Stimulated activated CD4-positive, alpha-beta T cell treated with anti-CD3 and anti-CD28 coated beads, Interleukin-15, amount 100 ng/mL, for 1 hour (primary cell): ENCODE results near the gene APBA2.

Experiments used
- DNase-seq, 2 donors: peaks; one replicate each; pipeline ENCODE4 v3.0.0-alpha.2; 2020; ENCODE audit warnings: low read depth in 1 of 2, low spot score in 1 of 2

Gene APBA2

DNA sequence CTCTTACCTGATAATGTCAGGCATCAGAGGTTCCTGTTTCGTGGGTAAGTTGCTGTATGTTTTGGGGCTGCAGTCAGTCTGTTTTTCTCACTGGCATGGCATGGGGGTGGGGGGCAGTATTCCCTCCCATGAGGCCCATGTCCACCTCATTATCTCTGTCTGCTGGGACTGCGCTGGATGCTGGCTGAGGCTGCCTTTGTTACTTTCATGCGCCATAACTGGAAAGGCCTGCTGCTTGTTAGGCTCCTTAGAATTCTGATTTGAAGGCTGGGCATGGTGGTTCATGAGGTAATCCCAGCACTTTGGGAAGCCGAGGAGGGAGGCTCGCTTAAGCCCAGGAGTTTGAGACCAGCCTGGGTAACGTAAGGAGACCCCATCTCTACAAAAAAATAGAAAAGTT is 9.8 kb downstream of the APBA2 start:
- no peak for DNase-seq

DNA sequence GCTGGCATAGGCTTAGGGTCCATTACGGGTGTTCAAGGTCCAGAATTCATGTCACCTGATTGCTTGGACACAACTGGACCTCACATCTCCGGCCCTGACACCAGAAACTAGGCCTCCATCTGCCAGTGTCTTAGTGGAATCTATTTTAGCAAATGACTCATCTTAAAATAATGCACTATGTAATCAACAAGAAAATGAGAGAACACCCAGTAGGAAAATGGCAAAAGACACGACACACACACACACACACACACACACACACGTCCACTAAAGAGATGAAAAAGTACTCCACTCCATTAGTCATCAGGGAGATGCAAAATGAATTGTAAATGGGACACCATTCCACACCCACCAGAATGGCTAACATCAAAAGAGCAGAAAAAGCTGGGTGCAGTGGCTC is 11.2 kb downstream of the APBA2 start:
- no peak for DNase-seq

DNA sequence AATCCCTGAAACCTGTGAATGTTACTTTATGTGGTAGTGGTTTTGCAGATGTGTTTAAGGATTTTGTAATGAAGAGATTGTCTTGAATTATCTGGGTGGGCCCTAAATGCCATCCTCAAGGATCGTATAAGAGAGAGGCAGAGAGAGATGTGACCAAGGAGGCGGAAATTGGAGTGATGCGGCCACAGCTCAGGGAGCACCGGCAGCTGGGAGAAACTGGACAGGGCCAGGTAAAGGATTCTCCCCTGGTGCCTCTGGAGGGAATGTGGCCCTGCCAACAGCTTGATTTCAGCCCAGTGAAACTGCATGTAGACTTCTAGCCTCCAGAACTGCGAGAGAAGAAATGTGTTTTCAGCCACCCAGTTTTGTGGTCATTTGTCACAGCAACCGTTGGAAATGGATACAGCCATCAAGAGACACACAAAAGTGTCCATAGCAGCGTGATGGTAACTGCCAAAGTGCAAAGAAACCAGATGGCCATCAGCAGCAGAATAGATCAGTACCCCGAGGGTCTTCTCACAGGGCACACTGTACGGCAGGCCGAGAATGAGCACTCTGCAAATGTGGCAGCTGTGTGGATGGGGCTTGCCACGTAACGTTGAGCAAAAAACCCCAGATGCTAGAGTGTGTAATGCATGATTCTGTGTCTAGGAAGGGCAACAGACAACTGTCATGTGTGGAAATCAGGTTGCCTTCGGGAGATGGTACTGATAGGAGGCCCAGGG is 12.2 kb downstream of the APBA2 start:
- no peak for DNase-seq

DNA sequence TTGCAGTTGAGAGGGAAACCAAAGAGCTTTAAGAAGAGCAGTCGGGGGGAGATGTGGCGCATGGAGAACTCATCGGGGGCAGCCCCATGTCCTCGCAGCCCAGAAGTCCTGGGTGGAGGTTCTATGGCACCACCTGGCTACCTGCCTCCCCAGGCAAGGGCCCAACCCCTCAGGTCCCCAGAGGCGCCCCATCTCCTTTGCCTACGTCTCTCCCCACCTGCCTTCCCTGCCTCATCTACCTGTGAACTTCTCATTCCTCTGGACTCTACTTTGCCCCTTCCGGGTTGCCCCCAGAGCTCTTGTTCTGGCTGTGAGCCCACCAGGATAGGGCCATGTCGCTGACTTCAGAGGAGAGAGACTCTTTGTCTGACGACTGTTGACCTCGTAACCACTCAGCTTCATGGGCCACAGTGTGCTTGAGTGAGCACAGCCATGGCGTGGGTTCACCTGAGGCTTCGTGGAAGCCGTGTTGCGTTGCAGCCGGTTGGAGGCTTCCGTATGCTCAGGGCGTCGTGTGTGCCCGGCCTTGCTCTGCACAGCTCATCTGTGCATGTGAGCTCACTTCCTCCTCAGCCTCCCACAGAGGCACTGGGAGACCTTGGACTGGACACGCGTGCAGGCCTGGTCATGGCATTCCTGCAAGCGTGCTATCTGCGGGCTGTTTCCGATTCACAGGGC is 13.4 kb downstream of the APBA2 start:
- no peak for DNase-seq

DNA sequence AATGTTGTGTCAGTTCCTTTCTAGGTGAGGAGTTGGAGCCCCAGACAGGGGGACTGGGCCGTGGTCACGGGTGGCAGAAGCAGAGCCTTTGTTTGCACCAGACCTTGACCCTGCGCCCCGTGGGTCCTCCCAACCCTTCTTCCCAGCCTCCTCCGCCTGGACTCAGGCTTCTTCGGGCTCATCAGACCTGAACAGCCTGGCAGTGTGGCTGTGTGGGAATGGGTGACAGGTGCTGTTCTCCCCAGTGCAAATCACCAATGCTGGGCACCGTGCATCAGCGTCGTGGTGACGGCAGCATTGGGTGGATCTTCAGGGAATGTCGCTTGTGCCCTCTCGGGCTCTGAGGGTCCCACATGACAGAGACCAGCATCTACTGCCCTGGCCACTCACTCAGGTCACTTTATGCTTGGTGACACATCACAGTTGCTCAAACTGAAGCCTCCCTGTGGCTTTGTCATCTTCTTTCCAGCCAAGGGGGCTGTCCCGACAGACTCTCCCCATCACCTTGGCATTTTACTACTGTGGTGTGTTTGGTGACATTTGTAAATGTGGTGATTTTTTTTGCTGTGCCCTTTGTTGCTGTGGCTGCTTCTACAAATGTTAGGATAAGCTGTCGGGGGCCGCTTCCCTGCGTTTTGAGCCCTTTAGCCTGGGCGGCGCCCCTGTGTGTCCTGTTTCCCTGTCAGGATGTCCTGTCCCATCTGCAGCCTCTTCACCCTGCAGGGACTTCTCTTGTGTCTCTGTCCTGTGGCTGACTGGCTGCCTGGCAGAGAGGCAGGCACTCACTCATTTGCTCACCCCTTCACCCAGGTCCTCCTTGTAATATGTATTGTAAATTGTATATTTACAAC is 14.5 kb downstream of the APBA2 start:
- no peak for DNase-seq

DNA sequence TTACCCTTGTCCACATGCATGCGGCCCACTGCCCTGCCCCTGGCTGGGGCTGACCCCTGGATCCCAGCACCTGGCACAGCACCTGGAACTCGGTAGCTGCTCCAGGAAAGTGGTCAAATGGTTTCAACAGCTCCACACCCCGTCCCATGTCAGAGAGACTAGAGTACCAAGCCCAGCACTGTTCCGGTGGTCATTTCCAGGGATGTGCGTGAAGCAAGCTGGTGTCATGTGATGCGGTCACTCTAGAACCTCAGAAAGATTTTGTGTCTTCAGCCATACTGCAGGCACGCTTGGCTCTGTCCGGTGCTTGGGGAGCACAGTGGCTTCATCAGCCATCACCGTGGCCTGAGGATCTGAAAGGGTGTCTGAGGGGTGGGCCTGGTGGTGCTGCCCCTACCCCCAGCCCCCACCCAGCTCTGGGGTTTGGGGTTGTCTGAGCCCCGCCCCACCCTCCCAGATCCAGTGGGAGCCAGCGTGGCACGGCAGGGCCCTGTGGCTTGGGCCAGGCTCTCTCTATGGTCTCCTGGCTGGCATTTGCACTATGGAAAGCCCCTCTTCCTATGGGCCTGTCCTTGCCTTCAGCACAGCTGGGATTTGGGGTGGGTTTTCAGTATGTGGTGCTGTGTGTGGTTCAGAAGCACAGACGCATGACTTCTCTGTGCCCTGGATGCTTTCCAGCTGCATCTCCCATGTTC is 15.3 kb downstream of the APBA2 start:
- DNase-seq, result no peak

DNA sequence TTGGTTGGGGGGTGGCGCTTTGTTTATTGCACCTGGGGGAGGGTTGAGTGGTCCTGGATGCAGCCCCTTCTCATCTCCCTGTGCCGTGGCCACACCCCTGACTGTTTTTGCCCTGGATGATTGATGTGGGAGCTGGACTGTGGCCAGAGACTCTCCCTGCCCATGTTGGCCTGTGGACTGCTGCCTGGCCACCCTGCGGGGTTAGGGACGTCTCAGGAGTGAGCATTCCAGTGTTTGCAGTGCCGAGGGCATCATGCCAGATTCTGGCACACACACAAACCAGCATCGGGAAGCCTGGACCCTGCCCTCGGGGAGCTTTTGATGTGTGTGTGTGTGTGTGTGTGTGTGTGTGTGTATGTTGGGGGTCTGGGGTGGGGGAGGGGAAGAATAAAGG is 15.8 kb downstream of the APBA2 start:
- no peak for DNase-seq

DNA sequence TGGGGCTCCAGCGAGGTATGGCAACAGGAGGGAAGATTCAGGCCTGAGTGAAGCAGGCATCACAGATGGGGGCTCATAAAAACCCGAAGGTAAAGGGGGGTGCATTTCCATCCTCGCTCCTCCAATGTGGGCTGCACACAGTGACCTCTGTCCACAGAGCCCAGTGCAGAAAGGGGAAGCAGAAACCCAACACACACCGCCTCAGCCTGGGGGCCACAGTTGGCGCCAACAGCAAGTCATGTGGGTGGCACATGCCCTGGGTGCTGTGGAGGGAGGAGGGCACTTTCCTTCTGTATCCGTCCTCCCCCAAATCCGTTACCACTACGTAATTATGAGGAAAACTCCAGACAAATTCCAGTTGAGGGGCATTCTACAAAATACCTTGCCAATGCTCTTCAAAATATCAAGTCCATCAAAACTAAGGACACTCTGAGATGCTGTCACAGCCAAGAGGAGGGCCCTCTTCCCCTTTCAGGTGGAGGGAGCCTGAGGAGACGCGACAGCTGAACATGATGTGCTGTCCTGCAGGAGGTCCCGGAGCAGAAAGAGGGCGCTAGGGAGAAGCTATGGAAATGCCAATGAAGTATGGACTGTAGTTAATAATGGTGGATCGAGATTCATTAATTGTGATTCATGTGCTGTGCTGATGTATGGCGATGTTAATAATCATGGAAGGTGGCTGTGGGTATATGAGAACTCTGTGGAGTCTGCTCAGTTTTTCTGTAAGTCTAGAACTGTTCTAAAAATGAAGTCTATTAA is 16.4 kb downstream of the APBA2 start:
- no peak for DNase-seq

DNA sequence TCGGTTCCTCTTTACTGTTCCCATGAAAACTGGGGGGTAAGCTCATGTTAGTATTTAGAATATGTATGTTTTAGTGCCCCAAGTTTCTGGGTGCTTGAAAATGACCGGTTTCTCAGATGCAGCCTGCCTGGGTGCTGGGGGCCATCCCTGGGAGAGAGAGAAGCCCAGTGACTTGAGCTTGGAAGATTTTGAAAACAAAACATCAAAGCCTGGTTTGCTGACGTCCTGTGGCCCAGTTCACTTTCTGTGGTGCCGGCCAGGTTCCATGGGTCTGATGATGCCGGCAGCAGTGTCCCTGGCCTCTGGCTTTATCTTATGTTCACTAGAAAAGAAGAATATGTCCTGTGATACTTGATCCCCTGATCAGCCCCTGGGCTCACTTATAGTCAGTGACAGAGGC is 17.1 kb downstream of the APBA2 start:
- no peak for DNase-seq

DNA sequence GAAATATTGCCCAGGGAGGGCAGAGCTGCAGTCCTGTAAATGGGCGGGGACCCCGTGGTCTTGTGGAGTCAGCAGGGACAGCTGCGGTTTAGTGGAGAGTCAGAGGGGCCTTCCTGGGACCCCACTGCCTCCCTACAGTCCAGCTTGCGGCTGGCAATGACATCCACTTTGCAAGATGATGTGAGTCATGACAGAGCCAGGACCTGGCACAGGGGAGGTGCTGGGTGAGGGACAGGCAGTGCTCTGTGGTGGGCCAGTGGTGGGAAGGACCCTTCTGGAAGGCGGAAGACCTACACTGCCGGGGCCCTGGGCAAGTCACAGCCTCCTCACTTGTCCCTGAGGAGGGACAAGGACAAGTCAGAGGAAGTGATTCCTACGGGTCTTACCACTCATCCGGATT is 17.8 kb downstream of the APBA2 start:
- DNase-seq, result no peak

DNA sequence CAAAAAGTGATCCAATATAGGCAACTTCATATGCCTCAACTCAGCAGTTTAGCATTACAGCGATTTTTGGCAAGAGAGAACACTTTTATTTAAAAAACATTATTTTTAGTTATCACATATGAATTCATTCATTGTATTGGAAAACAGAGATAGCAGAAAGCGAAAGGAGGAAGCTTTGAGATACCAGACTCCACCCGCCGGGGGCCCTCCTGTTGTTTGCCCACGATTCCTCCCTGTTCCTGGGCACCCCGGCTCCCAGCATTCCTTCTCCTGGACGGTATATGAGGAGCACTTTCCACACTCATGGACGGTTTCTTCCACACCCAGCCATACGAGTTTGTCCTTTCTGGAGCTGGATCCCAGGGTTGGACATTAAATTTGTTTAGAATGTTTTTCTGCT is 18.2 kb downstream of the APBA2 start:
- no peak for DNase-seq

DNA sequence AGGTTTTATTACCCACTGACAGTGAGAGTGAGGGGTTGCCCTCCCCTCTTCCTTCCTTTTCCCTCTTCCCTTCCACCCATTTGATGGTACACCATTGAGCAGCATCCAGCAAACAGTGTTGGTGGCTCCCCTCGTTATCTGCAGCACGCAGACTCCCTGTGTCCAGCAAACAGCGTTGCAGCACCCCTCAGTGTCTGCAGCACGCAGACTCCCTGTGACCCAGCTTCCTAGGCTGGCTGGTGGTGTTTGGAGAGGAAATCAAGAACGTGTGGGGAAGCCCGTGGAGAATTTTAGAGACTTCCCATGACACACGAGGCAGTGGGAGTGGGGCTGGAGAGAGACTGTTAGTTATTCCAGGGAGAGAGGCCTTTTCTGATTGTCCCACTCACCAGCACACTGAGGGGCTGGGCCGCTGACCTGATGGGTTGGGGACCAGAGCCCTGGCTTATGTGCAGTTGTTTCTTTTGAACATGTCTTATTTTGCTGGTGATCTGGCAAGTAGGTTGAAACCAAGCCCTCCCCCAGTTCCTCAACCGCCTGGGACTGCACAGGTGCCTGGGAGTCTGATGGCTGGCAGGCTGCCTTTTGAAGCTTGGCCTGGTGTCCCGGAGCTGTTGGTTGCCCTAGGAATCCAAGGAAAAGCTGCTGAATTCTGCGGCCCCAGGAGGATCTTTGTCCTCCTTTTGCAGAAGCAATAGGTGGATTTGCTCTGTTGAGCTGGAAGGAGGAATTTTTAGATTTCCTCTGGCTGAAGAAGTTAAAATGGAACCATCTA is 19.0 kb downstream of the APBA2 start:
- DNase-seq, result no peak

DNA sequence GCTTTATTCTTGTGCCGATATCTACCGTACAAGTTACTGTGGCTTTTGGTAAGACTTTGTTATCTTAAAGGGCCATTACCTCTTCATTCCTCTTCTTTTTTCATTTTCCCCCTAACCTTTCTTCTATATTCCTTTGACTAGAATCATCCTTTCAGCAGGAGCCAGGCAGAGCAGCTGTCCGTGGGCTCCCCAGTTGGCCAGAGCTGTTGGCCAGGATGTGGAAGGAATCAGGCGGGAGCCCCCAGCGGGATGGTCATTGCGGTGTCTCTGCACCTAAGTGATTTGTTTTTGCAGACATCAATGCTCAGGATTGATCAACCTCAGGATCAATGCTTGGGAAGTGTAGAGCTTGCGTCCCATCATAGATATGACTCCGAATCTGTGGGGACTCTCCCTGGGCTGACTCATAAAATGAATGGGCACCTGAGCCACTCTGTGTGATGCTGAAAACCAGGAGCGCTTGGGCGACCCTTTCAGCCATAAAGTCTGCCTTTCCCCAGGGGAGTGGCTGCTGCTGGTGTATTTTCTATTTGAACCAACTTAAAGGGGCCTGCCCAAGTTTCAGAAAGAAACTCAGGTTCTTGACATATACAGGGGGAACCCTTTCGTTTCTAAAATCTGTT is 21.7 kb downstream of the APBA2 start:
- DNase-seq, result no peak

DNA sequence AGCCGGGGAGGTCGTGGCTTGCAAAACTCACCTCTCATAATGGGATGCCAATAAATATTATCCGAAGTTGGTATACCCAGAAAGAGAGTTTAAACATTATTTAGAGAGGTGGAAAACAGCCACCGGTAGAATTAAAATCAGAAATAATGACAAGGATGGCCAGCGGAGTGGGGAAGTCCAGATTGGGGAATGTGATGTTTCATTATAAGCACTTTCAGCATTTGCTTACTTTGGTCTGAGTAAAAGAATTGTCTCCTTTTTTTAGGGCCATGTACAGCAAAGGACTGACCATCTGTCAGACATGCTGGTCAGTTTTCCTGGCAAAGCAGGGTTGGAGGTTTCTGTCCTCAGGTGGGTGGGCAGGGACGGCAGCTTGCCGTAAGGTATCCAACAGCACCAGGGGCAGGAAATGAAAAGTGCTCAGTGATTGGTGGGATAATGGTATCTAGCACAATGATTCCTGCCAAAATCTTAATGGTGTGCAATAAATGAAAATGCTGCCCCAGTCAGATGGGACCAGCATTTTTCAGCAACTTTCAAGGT is 24.3 kb downstream of the APBA2 start:
- no peak for DNase-seq

DNA sequence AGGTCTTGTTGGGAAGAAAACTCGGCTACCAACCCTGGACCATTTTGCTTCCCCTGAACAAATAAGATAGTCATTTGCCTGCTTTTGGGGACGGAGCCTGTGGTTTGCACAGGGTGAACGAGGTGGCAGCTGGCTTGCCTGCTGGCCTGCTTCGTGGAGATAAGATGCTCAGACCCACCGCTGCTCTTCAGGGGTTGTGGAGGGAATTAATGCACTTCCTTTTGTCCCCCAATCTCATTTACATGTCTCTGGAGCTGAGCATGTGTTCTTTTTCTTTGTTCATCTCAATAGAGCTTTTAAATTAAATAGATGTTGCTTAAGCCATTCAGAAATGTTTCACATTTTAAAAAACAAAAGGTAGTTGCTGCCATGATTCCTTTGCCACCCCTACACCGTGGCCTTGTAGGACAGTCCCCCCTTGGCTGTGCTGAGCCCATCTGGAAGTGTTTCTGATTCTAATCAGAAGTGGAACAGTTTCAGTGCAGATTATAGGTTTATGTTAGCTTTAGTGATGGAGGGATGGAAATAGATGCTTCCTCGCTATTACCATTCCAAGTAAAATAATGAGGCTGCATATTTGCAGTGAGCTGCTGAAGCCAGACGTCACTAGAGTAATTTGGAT is 25.6 kb downstream of the APBA2 start:
- no peak for DNase-seq

DNA sequence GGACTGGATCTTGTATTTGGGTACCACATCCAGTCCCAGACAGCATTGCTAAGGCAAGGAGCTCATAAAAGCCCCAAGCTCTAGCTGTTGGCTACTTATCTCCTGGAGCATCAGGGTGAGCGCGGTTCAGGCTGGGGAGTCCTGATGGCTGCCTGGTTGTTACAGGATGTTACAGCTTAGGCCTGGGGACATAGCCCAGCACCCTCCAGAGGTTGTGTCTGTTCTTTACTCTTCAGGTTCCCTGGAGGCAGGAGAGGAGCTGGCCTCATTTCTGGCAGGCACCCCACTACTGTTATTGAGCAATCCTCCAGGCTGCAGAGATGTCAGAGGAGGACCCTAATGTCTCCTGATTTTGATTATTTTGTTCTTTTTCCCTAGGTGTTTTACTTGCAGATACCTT is 26.6 kb downstream of the APBA2 start:
- DNase-seq, result no peak

DNA sequence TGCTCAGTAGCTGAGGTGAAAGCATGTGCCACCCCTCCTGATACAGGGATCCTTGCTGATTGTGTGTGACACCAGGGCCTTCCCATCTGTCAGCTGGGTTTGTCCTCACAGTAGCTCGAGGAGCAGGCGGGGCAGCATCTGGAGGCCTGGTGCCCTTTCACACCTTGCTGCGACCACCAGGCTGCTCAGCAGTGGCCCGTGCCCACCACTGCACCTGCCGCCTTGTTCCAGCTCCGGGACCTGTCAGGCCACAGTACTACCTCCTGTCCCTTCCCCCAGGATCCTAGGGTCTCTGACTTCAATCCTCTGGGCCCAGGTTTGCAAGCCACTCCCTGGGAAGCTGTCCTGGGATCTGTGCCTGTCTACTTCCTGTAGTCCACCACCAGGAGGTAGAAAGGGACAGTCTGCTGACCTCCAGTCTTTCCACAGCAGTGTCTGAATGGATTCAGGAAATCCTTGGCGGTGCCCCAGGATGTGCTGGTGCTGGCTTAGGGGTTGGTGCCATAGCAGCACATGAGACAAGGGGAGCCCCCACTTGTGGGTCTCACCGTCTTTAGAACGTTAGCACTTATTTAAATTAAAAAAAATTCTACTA is 27.5 kb downstream of the APBA2 start:
- DNase-seq, result no peak

DNA sequence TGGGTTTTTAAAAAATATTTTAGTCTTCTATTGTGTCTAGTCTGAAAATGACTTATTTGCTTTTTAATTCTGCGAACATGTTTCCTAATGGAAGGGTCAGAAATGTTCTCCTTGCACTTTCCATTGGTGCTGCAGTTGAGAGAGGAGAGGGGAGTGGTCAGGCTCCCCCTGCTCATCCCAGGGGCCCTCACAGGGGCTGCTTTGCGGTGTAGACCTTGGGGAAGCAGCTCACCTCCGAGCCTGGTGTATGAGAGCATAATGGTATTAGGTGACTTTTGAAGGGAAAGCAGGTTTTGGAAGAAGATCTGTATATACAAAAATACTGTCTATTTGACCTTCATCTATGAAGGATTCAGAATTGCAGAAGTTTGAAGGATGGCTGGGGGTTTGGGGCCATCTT is 28.3 kb downstream of the APBA2 start:
- no peak for DNase-seq
